GM10266 (cell line): ENCODE measurements around the gene EPC1.

Source experiments
- DNase-seq: peaks from one replicate; pipeline ENCODE4 v3.0.0; 2012; ENCODE audit errors: extremely low spot score
- TF ChIP-seq, protein P1 (sequence below): IDR thresholded peaks from 2 replicates; pipeline ENCODE4 v1.5.1; 2012; ENCODE audit warnings: mild to moderate bottlenecking, low read depth; ENCODE audit not compliant: control insufficient read depth, insufficient read depth; ENCODE audit errors: missing control alignments

Gene EPC1

DNA sequence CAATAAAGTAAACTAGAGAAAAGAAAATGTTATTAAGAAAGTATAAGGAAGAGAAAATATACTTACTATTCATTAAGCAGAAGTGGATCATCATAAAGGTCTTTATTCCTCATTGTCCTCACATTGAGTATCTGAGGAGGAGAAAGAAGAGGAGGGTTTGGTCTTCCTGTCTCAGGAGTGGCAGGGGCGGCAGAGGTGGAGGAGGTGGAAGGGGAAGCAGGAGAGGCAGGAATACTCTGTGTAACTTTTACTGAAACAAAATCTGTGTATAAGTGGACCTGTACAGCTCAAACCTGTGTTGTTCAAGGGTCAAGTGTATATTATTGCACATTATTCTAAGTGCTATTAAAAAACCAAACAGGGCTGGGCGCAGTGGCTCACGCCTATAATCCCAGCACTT is 34.2 kb upstream of the EPC1 start:
- TF ChIP-seq, protein P1, sequence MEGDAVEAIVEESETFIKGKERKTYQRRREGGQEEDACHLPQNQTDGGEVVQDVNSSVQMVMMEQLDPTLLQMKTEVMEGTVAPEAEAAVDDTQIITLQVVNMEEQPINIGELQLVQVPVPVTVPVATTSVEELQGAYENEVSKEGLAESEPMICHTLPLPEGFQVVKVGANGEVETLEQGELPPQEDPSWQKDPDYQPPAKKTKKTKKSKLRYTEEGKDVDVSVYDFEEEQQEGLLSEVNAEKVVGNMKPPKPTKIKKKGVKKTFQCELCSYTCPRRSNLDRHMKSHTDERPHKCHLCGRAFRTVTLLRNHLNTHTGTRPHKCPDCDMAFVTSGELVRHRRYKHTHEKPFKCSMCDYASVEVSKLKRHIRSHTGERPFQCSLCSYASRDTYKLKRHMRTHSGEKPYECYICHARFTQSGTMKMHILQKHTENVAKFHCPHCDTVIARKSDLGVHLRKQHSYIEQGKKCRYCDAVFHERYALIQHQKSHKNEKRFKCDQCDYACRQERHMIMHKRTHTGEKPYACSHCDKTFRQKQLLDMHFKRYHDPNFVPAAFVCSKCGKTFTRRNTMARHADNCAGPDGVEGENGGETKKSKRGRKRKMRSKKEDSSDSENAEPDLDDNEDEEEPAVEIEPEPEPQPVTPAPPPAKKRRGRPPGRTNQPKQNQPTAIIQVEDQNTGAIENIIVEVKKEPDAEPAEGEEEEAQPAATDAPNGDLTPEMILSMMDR = no peak
- no peak for DNase-seq

DNA sequence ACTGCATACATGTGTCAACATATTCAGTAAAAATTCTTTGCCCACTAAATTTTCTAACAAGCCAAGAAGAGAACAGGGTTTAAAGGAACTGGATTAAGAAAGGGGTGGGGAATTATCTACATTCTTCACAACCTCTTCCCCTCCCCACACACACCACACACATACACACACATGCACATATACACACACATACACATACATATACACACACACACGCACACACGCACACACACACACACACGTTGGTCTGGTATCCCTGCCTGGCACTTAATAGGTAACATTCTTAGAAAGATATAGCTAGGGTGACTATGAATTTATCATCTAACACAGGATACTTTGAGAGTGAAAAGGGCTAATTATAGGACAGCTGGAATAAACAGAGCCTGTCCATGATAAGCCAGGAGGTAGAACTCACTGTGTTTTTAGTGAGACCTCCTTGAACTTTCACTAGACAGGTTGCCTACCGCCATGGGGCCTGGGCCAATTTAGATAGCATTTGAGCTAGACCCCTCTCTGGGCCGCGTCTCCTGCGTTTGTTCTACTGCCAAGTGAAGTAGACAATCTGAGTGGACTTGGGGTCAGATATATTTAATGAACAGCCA is 33.1 kb upstream of the EPC1 start:
- DNase-seq = no peak
- TF ChIP-seq, protein P1 = no peak

DNA sequence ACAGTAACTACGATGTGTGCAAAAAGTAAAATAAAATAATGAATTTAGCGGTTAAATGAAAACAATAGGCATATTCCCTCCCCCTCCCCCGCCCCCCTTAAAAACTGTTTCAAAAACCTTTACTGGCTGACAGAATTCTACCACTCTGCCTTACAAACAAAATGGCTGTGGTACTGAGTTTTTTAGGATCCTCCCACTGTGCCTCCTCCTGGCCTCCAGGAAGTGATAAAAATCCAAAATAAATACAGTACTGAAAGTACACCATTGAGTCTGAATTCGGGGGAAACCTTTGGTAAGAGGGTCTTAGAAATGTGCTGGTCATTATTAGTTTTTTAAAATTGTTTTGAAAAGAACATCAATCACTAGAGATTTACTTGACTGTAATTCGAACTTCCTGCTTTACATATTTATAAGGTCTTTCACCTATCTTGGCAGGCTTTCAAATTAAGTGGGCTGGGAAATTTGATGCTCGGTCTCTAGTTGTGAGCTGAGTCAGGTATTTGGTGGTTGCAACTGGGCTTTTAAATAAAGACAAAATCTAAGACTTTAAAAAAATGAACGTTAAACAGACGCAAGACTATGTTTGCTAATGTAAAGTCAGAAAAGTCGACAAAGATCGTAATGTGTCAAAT is 32.5 kb upstream of the EPC1 start:
- TF ChIP-seq, protein P1 = no peak
- no peak for DNase-seq

DNA sequence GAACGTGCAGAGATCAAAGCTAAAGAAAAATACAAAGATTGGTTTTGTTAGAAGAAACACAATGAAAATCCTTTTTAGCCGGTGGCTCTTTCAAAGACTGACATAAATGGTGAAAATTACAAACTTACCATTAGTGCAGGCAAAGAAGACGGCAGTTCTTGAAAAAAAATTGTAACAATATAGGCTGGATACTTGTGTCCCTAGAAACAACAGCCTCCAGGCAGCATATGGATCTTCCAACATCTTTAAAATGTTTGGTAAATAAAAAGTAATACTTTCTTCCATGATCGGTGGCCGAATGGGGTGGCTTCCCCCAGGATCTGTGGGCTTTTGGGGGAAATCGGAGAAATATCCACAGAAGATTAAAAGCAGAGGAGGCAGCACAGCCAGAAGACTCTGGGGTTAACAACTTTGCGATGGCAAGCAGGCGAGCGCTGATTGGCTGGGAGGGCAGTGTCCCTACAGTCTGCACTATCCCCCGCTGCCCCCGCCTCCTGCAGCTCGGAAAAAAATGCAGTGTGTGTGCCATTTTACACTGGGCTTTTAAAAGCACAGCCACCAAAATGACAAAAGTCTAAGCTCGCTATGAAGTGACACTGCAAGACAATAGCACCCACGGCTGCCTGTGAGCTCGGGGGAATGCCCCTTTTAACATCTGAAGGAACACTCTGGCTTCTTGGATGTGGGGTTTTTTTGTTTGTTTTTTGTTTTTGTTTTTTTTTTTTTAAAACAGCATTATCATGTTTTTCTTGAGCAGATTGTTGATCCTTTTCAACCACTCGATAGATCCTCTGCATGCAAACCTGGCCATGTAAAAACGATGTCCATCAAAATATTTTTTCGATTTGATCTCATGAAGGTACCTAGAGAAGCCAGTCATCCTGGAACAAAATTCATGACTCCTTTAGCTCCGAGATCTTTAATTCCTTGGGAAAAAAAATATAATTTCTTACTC is 31.7 kb upstream of the EPC1 start:
- TF ChIP-seq, protein P1 = no peak
- peak; percentile 78 for DNase-seq

DNA sequence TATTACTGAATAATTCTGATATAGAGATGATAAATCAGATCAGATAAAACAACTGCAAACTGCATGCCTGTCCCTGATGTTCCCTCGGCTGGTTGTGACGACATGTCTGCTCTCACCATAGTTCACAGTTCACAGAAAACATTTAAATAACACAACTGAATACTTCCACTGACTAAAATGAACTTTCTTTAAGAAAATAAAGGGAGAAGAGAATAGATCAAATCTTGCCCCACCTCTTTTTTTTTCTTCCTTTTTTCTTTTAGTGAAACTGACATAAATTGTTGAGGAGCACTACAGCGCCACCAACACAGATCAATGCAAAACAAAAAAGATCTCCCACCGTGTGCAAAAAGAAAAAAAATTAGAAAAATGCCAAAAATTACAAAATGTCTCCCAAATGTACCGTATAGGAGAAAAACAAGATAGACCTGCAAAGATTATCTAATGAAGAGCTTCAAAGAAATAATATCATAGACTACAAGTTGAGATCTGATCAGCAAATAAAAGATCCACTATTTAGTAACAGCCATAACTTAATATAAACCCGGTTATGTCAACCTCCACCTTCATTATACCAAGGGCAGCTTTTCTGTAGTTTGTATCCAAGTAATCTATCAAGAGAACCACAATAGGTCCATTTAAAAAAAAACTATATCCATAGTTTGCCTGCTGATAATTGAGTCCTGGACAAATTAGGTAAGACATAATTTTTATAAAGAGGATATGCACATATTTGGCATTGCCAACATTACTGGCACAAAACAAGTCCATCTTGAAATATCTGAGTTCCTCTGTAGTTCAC is 30.7 kb upstream of the EPC1 start:
- DNase-seq = no peak
- TF ChIP-seq, protein P1 = peak; percentile 54

DNA sequence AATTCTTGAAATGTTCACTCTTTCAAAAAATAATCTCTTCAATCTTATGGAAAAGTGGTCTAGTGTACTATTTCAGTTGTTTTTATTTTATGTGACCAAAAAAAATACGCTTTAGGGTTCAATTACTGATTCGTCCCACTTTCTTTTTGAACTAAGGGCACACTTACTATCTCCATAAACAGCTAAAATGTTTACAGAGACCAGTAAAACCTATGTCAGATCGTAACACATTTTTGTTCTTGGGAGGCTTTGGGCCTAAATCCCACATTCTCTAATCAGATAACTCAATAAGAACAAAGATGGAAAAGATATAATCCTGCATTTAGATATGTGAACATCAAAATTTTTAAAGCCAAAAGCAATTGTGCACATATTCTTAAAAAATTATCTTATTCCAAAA is 29.8 kb upstream of the EPC1 start:
- no peak for DNase-seq
- TF ChIP-seq, protein P1 = no peak
